Lower lobe of right lung (tissue), 2 donors: ENCODE results near the gene ADAMTS18. TPM values are rescaled to one million over a fixed set of nuclear protein-coding genes. Genes with fewer than 3 reads are reported as not detected.

ENCODE experiments used
- ATAC-seq, 2 donors: fragments of 200-7000 bp; cut with Tn5 transposase; one replicate each; pipeline ENCODE4 v1.9.1; 2020 to 2022; ENCODE audit warnings: mild to moderate bottlenecking in 2 of 2, moderate library complexity in 2 of 2
- DNase-seq: peaks from one replicate; pipeline ENCODE4 v3.0.0-alpha.2; 2020
- H3K27ac ChIP-seq: fragments of 200-600 bp; one replicate; pipeline ENCODE4 v1.8.0; 2022
- H3K27me3 ChIP-seq: fragments of 200-600 bp; one replicate; pipeline ENCODE4 v1.8.0; 2022; ENCODE audit warnings: low read depth
- H3K36me3 ChIP-seq: fragments of 200-600 bp; one replicate; pipeline ENCODE4 v1.8.0; 2022; ENCODE audit warnings: mild to moderate bottlenecking
- H3K4me1 ChIP-seq: fragments of 200-600 bp; one replicate; pipeline ENCODE4 v1.8.0; 2022
- H3K4me3 ChIP-seq: fragments of 200-600 bp; one replicate; pipeline ENCODE4 v1.8.0; 2022; ENCODE audit warnings: mild to moderate bottlenecking
- H3K9me3 ChIP-seq: fragments of 200-600 bp; one replicate; pipeline ENCODE4 v1.8.0; 2022
- intact Hi-C: fragments of 100-400 bp; cut with DNase I; formaldehyde crosslinking; loops from one replicate; pipeline ENCODE4 v1.11.0; 2022
- total RNA-seq: library from RNA; stranded (reverse); fragmentation: NEBNext Ultra II Directional; extraction: Animal tissue kit (Norgen Biotek cat#: 25700); gene quantifications from one replicate; pipeline ENCODE4 v1.2.1, GENCODE V29; 2021
- TF ChIP-seq, protein P1 (sequence below): fragments of 200-600 bp; IDR thresholded peaks from one replicate; pipeline ENCODE4 v1.8.0; 2022; ENCODE audit warnings: antibody characterized with exemption, mild to moderate bottlenecking
- donor health status: DM: no; HTN: yes; CAD: no; lungs with severe emphysema.

Gene ADAMTS18
- total RNA-seq, 1 donor from 2014 or later, result 0.09 TPM

DNA sequence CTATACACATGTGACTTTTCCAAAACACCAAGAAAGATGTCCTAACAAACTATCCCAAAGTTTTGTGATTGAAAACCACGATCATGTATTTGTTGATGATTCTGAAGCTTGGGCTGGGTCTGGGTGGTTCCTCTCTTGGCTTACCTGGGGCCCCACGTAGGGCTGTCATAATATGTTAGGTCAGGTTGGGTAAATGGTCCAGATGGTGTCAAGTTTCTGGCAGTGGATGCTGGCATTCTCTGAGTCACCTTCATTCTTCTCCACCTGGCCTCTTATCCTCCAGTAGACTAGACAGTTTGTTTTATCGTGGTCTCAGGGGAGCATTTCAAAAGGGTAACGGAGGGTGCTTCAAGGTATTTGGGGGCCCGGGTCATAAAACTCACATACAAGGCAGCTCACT is 196.2 kb downstream of the ADAMTS18 start:
- no peak overlapping the region for H3K27ac ChIP-seq

DNA sequence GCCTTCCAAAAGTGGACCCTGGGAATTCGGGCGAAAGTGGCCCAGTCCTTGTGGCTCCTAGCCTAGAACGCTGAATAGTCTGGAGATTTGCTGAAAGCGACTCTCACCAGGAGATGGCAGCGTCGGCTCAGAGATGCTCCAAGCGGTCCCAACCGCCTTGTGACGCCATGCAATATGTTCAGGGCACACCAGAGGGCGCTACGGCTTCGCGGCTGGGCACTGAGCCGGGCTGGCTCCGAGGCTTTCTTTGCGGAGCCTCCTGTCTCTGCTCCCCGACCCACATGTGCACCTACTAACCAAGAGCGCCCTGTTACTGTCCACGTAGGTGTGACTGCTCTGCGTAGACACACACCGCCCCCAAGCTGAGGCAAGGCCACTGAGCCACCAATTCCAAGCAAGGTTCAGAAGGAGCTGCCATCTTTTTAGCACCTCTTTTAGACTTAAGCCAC is 198.7 kb downstream of the ADAMTS18 start:
- peak; percentile 88 for DNase-seq
- Histone ChIP-seq H3K27ac (no peak overlapping the region), H3K36me3 (no peaks in the 10 kb centered on the region), H3K27me3 (peaks cover 10% of the 10 kb centered on the region), H3K4me1 (no peaks in the 10 kb centered on the region), H3K9me3 (no peaks in the 10 kb centered on the region), H3K4me3 (no peak overlapping the region)
- TF ChIP-seq, protein P1, sequence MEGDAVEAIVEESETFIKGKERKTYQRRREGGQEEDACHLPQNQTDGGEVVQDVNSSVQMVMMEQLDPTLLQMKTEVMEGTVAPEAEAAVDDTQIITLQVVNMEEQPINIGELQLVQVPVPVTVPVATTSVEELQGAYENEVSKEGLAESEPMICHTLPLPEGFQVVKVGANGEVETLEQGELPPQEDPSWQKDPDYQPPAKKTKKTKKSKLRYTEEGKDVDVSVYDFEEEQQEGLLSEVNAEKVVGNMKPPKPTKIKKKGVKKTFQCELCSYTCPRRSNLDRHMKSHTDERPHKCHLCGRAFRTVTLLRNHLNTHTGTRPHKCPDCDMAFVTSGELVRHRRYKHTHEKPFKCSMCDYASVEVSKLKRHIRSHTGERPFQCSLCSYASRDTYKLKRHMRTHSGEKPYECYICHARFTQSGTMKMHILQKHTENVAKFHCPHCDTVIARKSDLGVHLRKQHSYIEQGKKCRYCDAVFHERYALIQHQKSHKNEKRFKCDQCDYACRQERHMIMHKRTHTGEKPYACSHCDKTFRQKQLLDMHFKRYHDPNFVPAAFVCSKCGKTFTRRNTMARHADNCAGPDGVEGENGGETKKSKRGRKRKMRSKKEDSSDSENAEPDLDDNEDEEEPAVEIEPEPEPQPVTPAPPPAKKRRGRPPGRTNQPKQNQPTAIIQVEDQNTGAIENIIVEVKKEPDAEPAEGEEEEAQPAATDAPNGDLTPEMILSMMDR, result peak; percentile 99
- intact Hi-C loops, result loop anchor here (5.0 kb wide), 1 partner anchor 346 kb away; no protein-coding TSS in a partner anchor
- ATAC-seq, result peak; percentile 99 to 100

More for the DNA sequence above, 196.2 kb downstream of the ADAMTS18 start:
- no peak for DNase-seq
- Histone ChIP-seq H3K4me3 (no peak overlapping the region), H3K27me3 (peaks cover 10% of the 10 kb centered on the region), H3K4me1 (no peaks in the 10 kb centered on the region), H3K36me3 (no peaks in the 10 kb centered on the region), H3K9me3 (no peaks in the 10 kb centered on the region)
- intact Hi-C loops, result loop anchor here (5.0 kb wide), 1 partner anchor 344 kb away; no protein-coding TSS in a partner anchor
- ATAC-seq, result no peak
- TF ChIP-seq, protein P1, result no peak

DNA sequence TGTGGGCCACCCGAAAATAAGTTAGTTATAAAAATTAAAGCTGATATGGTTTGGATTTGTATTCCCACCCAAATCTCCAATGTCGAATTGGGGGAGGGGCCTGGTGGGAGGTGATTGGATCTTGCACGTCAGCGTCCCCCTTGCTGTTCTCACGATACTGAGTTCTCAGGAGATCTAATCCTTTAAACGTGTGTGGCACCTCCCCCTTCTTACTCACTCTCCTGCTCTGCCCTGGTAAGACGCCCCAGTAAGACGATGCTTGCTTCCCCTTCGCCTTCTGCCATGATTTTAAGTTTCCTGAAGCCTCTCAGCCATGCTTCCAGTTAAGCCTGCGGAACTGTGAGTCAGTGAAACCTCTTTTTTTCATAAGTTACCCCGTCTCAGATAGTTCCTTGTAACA is 200.2 kb downstream of the ADAMTS18 start:
- Histone ChIP-seq H3K4me1 (no peaks in the 10 kb centered on the region), H3K27me3 (peaks cover 10% of the 10 kb centered on the region), H3K36me3 (no peaks in the 10 kb centered on the region), H3K9me3 (no peaks in the 10 kb centered on the region), H3K27ac (no peak overlapping the region), H3K4me3 (no peak overlapping the region)
- DNase-seq (no peak), ATAC-seq (no peak)
- TF ChIP-seq, protein P1, result no peak
- intact Hi-C loops, result loop anchor here (5.0 kb wide), 1 partner anchor 348 kb away; no protein-coding TSS in a partner anchor

- TF ChIP-seq, protein P1, result no peak
- no peaks in the 10 kb centered on the region for H3K9me3 ChIP-seq
- H3K27ac ChIP-seq, result no peak overlapping the region
- H3K4me3 ChIP-seq, result no peak overlapping the region
- H3K27me3 ChIP-seq, result peaks cover 10% of the 10 kb centered on the region
- ATAC-seq (no peak), DNase-seq (no peak)
- intact Hi-C loops, result no loop called here
- H3K36me3 ChIP-seq, result no peaks in the 10 kb centered on the region
- no peaks in the 10 kb centered on the region for H3K4me1 ChIP-seq
Observed at GRCh38 chr16:77233799-77234519, 200.9 kb downstream of the ADAMTS18 start.

Other genes starting within 250 kb of the ADAMTS18 start
- 62.2 TPM for gene MON1B, start 243.8 kb downstream of the ADAMTS18 start, total RNA-seq
- 2.6 TPM for gene SYCE1L, start 235.6 kb downstream of the ADAMTS18 start, total RNA-seq